K562 (cell line): ENCODE measurements around the gene RNF115. TPM values are rescaled to one million over a fixed set of nuclear protein-coding genes. Genes with fewer than 3 reads are reported as not detected.
"Not testable (repeated sequence)": the region's sequence is repeated elsewhere in the genome, so short reads cannot be mapped to it uniquely, and the experiment has no call there.

Experiments
- ATAC-seq: fragments of 200-7000 bp; cut with Tn5 transposase; 3 replicates; pipeline ENCODE4 v1.9.1; 2020; ENCODE audit warnings: moderate library complexity
- BruUV-seq: library from RNA; stranded (reverse); fragments of 400-500 nt; replicated peaks from 2 replicates; lab custom pipeline; 2021; lab: Mats Ljungman, UMichigan
- CTCF ChIA-PET: fragments of 300-600 bp; formaldehyde crosslinking; extraction: SDS; loops from one replicate; lab custom pipeline; 2021; ENCODE audit warnings: low intra/inter-chr PET ratio; lab: Yijun Ruan, JAX
- POLR2A ChIA-PET: fragments of 300-600, 350-650 bp; sonication (Branson Sonifier 250); formaldehyde crosslinking; extraction: SDS; loops from one replicate; lab custom pipeline; 2021; ENCODE audit warnings: antibody characterized with exemption, inconsistent platforms; lab: Yijun Ruan, JAX
- DNase-seq, 4 experiments: peaks; one replicate each; pipeline versions ENCODE4 v3.0.0 to v3.0.0-alpha.2; 2011 to 2018; ENCODE audit warnings: low spot score in 3 of 4, mixed read lengths in 3 of 4; ENCODE audit errors: extremely low read depth in 1 of 4
- FAIRE-seq: peaks from 2 replicates; lab custom pipeline; 2011; peaks lifted over from hg19 to GRCh38; lab: Jason Lieb, UNC
- H2AFZ ChIP-seq: 2 replicates; pipeline ENCODE4 v1.6.0; 2011; ENCODE audit warnings: low read depth, low read length, control low read depth, inconsistent platforms
- H3K27ac ChIP-seq: fragments of 200-600 bp; 3 replicates; pipeline ENCODE4 v1.8.0; 2011; ENCODE audit warnings: low read depth, mild to moderate bottlenecking, control low read depth, inconsistent platforms, low read length, moderate library complexity, mixed read lengths; ENCODE audit errors: extremely low read depth
- H3K27me3 ChIP-seq, 2 experiments: fragments of 300-600 bp in 1 of 2; 2 replicates in 1 of 2; 3 replicates in 1 of 2; pipeline versions ENCODE4 v1.6.0 to v1.8.0; 2011; ENCODE audit warnings: inconsistent platforms in 2 of 2, low read length in 2 of 2, mild to moderate bottlenecking in 1 of 2, mixed read lengths in 1 of 2, moderate library complexity in 1 of 2; ENCODE audit not compliant: control insufficient read depth in 2 of 2, insufficient read depth in 2 of 2
- H3K36me3 ChIP-seq: fragments of 300-600 bp; 3 replicates; pipeline ENCODE4 v1.8.0; 2011; ENCODE audit warnings: mild to moderate bottlenecking, low read length, inconsistent platforms; ENCODE audit not compliant: control insufficient read depth, insufficient read depth
- H3K4me1 ChIP-seq, 2 experiments: fragments of 200-600 bp in 1 of 2; replicated peaks in 1 of 2; 2 replicates in 1 of 2; 3 replicates in 1 of 2; pipeline versions ENCODE4 v1.5.1 to v1.8.0; 2011; ENCODE audit warnings: inconsistent platforms in 2 of 2, low read length in 2 of 2, mild to moderate bottlenecking in 1 of 2, mixed read lengths in 1 of 2, moderate library complexity in 1 of 2; ENCODE audit not compliant: control insufficient read depth in 2 of 2, insufficient read depth in 2 of 2
- H3K4me2 ChIP-seq: 2 replicates; pipeline ENCODE4 v1.6.1; 2011; ENCODE audit warnings: low read length, control low read depth, inconsistent platforms, mixed read lengths; ENCODE audit not compliant: insufficient read depth
- H3K4me3 ChIP-seq: fragments of 200-600 bp; sonication (generic), shearing (Covaris generic); 2 replicates; pipeline ENCODE4 v1.5.1; 2016; ENCODE audit warnings: control low read depth, inconsistent platforms
- H3K79me2 ChIP-seq: fragments of 200-600 bp; 3 replicates; pipeline ENCODE4 v1.8.0; 2011; ENCODE audit warnings: low read length, inconsistent platforms; ENCODE audit not compliant: control insufficient read depth, insufficient read depth
- H3K9ac ChIP-seq, 2 experiments: 2 replicates each; pipeline versions ENCODE4 v1.6.0 to v1.6.1; 2011; ENCODE audit warnings: low read depth in 2 of 2, low read length in 2 of 2, control low read depth in 1 of 2, inconsistent platforms in 1 of 2, mild to moderate bottlenecking in 1 of 2, mixed read lengths in 1 of 2; ENCODE audit not compliant: insufficient read depth in 1 of 2
- H3K9me1 ChIP-seq: one replicate; pipeline ENCODE4 v1.6.0; 2011; ENCODE audit warnings: inconsistent platforms, mild to moderate bottlenecking, low read length, moderate library complexity; ENCODE audit not compliant: control insufficient read depth, insufficient read depth
- H3K9me3 ChIP-seq: replicated peaks from 2 replicates; pipeline ENCODE4 v1.5.1; 2011; ENCODE audit warnings: low read depth, low read length, inconsistent platforms; ENCODE audit not compliant: control insufficient read depth, insufficient read depth
- H4K20me1 ChIP-seq: replicated peaks from 2 replicates; pipeline ENCODE4 v1.6.1; 2011; ENCODE audit warnings: low read length, inconsistent platforms, mixed read lengths; ENCODE audit not compliant: control insufficient read depth, insufficient read depth
- GABPA ChIP-seq: fragments of 200-800 bp; sonication (Bioruptor generic); conservative IDR thresholded peaks from 2 replicates; pipeline ENCODE4 v1.6.1; 2016; ENCODE audit warnings: low read depth, missing genetic modification characterization, missing compliant biosample characterization
- HNRNPH1 ChIP-seq: fragments of 200-400 bp; formaldehyde crosslinking; optimal IDR thresholded peaks from 2 replicates; pipeline ENCODE3; 2017; ENCODE audit warnings: low read depth, mild to moderate bottlenecking, low read length, moderate library complexity
- ILK ChIP-seq: fragments of 450-650 bp; IDR thresholded peaks from 2 replicates; pipeline ENCODE4 v1.6.1; 2016; ENCODE audit warnings: missing genetic modification characterization, low read depth, mild to moderate bottlenecking, missing compliant biosample characterization, moderate library complexity, borderline replicate concordance
- NCOA2 ChIP-seq, 2 experiments: fragments of 450-650 bp; IDR thresholded peaks; 2 replicates each; pipeline ENCODE4 v1.6.1; 2018; ENCODE audit warnings: mild to moderate bottlenecking in 2 of 2, moderate library complexity in 1 of 2; ENCODE audit not compliant: partially characterized antibody in 2 of 2
- POLR2AphosphoS5 ChIP-seq: IDR thresholded peaks from 2 replicates; pipeline ENCODE4 v1.6.1; 2011; ENCODE audit warnings: mild to moderate bottlenecking, low read depth, low read length, moderate library complexity; ENCODE audit not compliant: control insufficient read depth, insufficient read depth
- POLR2G ChIP-seq: fragments of 200-400 bp; formaldehyde crosslinking; IDR thresholded peaks from 2 replicates; pipeline ENCODE4 v1.6.1; 2017; ENCODE audit warnings: low read depth, mild to moderate bottlenecking, antibody characterized with exemption, low read length, moderate library complexity
- ZFX ChIP-seq: sonication (generic); formaldehyde crosslinking; IDR thresholded peaks from 2 replicates; pipeline ENCODE4 v1.8.0; 2022; ENCODE audit warnings: mild to moderate bottlenecking, missing genetic modification reagents, moderate library complexity
- ZNF121 ChIP-seq: sonication (generic); formaldehyde crosslinking; conservative IDR thresholded peaks from 2 replicates; pipeline ENCODE4 v1.8.0; 2022; ENCODE audit warnings: missing genetic modification reagents
- ZNF444 ChIP-seq: fragments of 250-450 bp; sonication (Bioruptor Pico); IDR thresholded peaks from 2 replicates; pipeline ENCODE4 v1.4.0; 2020; ENCODE audit warnings: mild to moderate bottlenecking, moderate library complexity
- ZNF445 ChIP-seq: fragments of 250-450 bp; sonication (Bioruptor Pico); IDR thresholded peaks from 2 replicates; pipeline ENCODE4 v1.4.0; 2020; ENCODE audit warnings: low read depth, mild to moderate bottlenecking, moderate library complexity
- ZNF551 ChIP-seq: fragments of 250-450 bp; sonication (Bioruptor Pico); IDR thresholded peaks from 2 replicates; pipeline ENCODE4 v1.5.0; 2021; ENCODE audit warnings: mild to moderate bottlenecking, moderate library complexity
- WGBS: fragments of 100-300 bp; shearing (Covaris generic); methylation state at CpG from one replicate; pipeline ENCODE4 v1.1.6; 2016; ENCODE audit warnings: low coverage, mixed read lengths; ENCODE audit not compliant: insufficient coverage; ENCODE audit errors: missing lambda C conversion rate; 5-methylcytosine and 5-hydroxymethylcytosine counted together
- in situ Hi-C: fragments of 300-500 bp; cut with MboI; formaldehyde crosslinking; loops from 4 replicates; pipeline ENCODE4 v1.15.0; 2018; ENCODE audit warnings: inconsistent platforms, mixed read lengths
- intact Hi-C: fragments of 100-400 bp; cut with micrococcal nuclease; formaldehyde crosslinking; loops from 2 replicates; pipeline ENCODE4 v1.14.2; 2022
- polyA plus RNA-seq, 8 experiments: library from polyadenylated mRNA; depleted of rRNA in 4 of 8; stranded (reverse) in 5 of 8; unstranded in 3 of 8; fragments of >200 nt; fragmentation: Nextera tagmentation in 2 of 8; fragmentation: Illumina TruSeq in 1 of 8; extraction: Ambion mirVana in 2 of 8; extraction: Trizol in 1 of 8; gene quantifications; 2 replicates each; pipeline versions ENCODE4 v1.2.1 to v1.2.3, GENCODE V29; 2011 to 2014; ENCODE audit warnings: inconsistent platforms in 1 of 8, missing spikeins in 1 of 8
- total RNA-seq, 7 experiments: library from RNA; depleted of rRNA in 6 of 7; stranded (reverse); fragments of >200 nt in 6 of 7; fragmentation: Illumina TruSeq in 2 of 7; extraction: Trizol in 2 of 7; gene quantifications; 2 replicates each; pipeline versions ENCODE4 v1.2.1 to v1.2.3, GENCODE V29; 2011 to 2021; ENCODE audit warnings: low replicate concordance in 1 of 7
- TF ChIP-seq, protein P1 (sequence below), 3 experiments: fragments of 200-800 bp in 1 of 3; fragments of 250-450 bp in 1 of 3; fragments of 450-650 bp in 1 of 3; sonication (Bioruptor Pico) in 1 of 3; sonication (Bioruptor generic) in 1 of 3; formaldehyde crosslinking in 1 of 3; IDR thresholded peaks; 2 replicates each; pipeline versions ENCODE4 v1.6.1 to v1.8.0; 2016 to 2022; ENCODE audit warnings: mild to moderate bottlenecking in 2 of 3, missing genetic modification characterization in 2 of 3, missing compliant biosample characterization in 1 of 3, moderate library complexity in 1 of 3

RNF115 gene
- total and polyA plus RNA-seq, 9 of the 15 experiments (the other 6 are each of a cell fraction or from before 2014, with no cell fraction given), result 1.9 to 14.3 (median 9.5) TPM

- WGBS, result 54% methylated on average over 2 of the region's 2 CpGs
- BruUV-seq, H3K9ac ChIP-seq, FAIRE-seq, ATAC-seq, H3K4me3 ChIP-seq, H3K9me1 ChIP-seq, intact Hi-C loops, H3K27ac ChIP-seq, H3K9me3 ChIP-seq, DNase-seq, H3K27me3 ChIP-seq, H3K79me2 ChIP-seq, H3K4me2 ChIP-seq, H2AFZ ChIP-seq, CTCF ChIA-PET, H3K4me1 ChIP-seq, H4K20me1 ChIP-seq, in situ Hi-C loops: not testable (repeated sequence)
- H3K36me3 ChIP-seq, result peaks cover 17% of the 10 kb centered on the region; the same call in 1 of the 3 replicates
- 0 out of 2 replicates have a peak, but pooled peaks have one; percentile 48 for TF ChIP-seq ZNF121 (CRISPR knock-in tag)
- POLR2A ChIA-PET, result interaction anchor here (0.7 to 1.2 kb wide), 2 partner anchors 12 to 19 kb away, joined by 4 to 5 read pairs; no protein-coding TSS in a partner anchor
These were observed 32.0 kb downstream of the RNF115 start for GRCh38 chr1:145791860-145792259.

- Histone ChIP-seq H3K36me3 (peaks cover 17% of the 10 kb centered on the region; the same call in 2 of the 3 replicates), H4K20me1 (no peaks in the 10 kb centered on the region), H3K4me1 (no peaks in the 10 kb centered on the region), H3K27ac (no peak overlapping the region), H3K4me2 (no peak overlapping the region), H3K9me3 (no peaks in the 10 kb centered on the region), H3K9ac (no peak overlapping the region), H3K27me3 (no peaks in the 10 kb centered on the region), H3K9me1 (no peaks in the 10 kb centered on the region), H2AFZ (no peak overlapping the region), H3K79me2 (no peaks in the 10 kb centered on the region), H3K4me3 (no peak overlapping the region)
- BruUV-seq, result no TSS peak
- WGBS, result 98% methylated on average over 3 of the region's 3 CpGs
- ChIA-PET CTCF (no interaction called here), POLR2A (interaction anchor here (1.5 kb wide), 1 partner anchor 8 kb away, joined by 3 read pairs; no protein-coding TSS in a partner anchor)
- DNase-seq (no peak), FAIRE-seq (no peak), ATAC-seq (no peak)
- in situ Hi-C loops, result no loop called here
- intact Hi-C loops, result no loop called here
- TF ChIP-seq, protein P1, sequence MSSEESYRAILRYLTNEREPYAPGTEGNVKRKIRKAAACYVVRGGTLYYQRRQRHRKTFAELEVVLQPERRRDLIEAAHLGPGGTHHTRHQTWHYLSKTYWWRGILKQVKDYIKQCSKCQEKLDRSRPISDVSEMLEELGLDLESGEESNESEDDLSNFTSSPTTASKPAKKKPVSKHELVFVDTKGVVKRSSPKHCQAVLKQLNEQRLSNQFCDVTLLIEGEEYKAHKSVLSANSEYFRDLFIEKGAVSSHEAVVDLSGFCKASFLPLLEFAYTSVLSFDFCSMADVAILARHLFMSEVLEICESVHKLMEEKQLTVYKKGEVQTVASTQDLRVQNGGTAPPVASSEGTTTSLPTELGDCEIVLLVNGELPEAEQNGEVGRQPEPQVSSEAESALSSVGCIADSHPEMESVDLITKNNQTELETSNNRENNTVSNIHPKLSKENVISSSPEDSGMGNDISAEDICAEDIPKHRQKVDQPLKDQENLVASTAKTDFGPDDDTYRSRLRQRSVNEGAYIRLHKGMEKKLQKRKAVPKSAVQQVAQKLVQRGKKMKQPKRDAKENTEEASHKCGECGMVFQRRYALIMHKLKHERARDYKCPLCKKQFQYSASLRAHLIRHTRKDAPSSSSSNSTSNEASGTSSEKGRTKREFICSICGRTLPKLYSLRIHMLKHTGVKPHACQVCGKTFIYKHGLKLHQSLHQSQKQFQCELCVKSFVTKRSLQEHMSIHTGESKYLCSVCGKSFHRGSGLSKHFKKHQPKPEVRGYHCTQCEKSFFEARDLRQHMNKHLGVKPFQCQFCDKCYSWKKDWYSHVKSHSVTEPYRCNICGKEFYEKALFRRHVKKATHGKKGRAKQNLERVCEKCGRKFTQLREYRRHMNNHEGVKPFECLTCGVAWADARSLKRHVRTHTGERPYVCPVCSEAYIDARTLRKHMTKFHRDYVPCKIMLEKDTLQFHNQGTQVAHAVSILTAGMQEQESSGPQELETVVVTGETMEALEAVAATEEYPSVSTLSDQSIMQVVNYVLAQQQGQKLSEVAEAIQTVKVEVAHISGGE (CRISPR knock-in tag; IDR thresholded peaks at IDR 0.05), result no peak
- TF ChIP-seq ZNF444 (CRISPR knock-in tag) (no peak), ILK (tag) (no peak), HNRNPH1 (no peak), NCOA2 (IDR thresholded peaks at IDR 0.05; ENCODE audit: partially characterized antibody in 2 of 2) (no peak), ZNF551 (CRISPR knock-in tag) (no peak), ZNF445 (CRISPR knock-in tag) (no peak), GABPA (tag) (no peak), POLR2AphosphoS5 (no peak), POLR2G (no peak), ZFX (CRISPR knock-in tag) (no peak)
These were observed 35.3 kb downstream of the RNF115 start for GRCh38 chr1:145788580-145788979.
